IPS-18c (cell line): ENCODE results near the gene ANXA4.
"Not testable (repeated sequence)": the region's sequence is repeated elsewhere in the genome, so short reads cannot be mapped to it uniquely, and the experiment has no call there.

ENCODE experiments used
- H3K4me3 ChIP-seq: 2 replicates; pipeline ENCODE4 v1.7.0; 2013; ENCODE audit warnings: low read depth, mild to moderate bottlenecking, low read length, moderate library complexity; ENCODE audit not compliant: insufficient read depth
- H3K9me3 ChIP-seq: one replicate; pipeline ENCODE4 v1.6.1; 2013; ENCODE audit warnings: mild to moderate bottlenecking, low read length, moderate library complexity; ENCODE audit not compliant: control insufficient read depth, insufficient read depth

The ANXA4 gene

GRCh38 chr2:69768235-69768634, 26.3 kb downstream of the ANXA4 start:
- no peak overlapping the region for H3K4me3 ChIP-seq
- H3K9me3 ChIP-seq, result no peaks in the 10 kb centered on the region

- Histone ChIP-seq H3K4me3 (no peak overlapping the region), H3K9me3 (no peaks in the 10 kb centered on the region)
Observed at GRCh38 chr2:69768789-69769188, 26.9 kb downstream of the ANXA4 start.

DNA sequence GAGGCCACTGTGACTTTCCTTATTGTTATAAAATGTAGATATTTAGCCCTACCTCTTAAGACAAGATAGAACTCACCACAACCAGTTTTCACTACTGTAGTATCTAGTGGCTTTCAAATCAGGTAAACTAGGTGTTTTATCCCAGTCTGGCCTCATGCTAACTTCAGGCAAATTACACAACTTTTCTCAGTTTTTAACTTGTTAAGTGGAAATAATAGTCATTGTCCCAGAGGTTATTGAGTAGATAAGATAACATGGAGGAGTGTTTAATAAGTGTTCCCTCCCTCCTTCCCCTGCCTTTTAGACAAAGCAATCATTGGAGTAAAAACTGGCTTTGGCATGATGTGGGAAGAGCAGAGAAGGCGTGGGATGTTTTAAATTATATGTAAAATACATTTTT, 27.3 kb downstream of the ANXA4 start:
- no peak overlapping the region for H3K4me3 ChIP-seq
- no peaks in the 10 kb centered on the region for H3K9me3 ChIP-seq

- Histone ChIP-seq H3K9me3 (no peaks in the 10 kb centered on the region), H3K4me3 (no peak overlapping the region)
Observed at GRCh38 chr2:69770193-69770702, 28.3 kb downstream of the ANXA4 start.

DNA sequence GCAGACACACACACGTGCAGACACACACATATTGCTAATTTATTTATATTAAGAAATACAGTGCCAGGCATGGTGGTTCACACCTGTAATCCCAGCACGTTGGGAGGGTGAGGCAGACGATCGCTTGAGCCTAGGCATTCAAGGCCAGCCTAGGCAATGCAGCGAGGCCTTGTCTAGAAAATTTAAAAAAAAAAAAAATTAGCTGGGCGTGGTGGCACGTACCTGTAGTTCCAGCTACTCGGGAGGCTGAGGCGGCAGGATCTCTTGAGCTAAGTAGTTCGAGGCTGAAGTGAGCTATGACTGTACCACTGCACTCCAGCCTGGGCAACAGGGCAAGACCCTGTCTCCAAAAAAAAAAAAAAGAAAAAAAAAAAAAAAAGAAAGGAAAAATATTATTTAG, 28.8 kb downstream of the ANXA4 start:
- H3K4me3 ChIP-seq, result no peak overlapping the region

GRCh38 chr2:69771461-69771860, 29.5 kb downstream of the ANXA4 start:
- no peak overlapping the region for H3K4me3 ChIP-seq
- H3K9me3 ChIP-seq, result peaks cover 2% of the 10 kb centered on the region

More for the DNA sequence above, 28.8 kb downstream of the ANXA4 start:
- H3K9me3 ChIP-seq, result no peaks in the 10 kb centered on the region

GRCh38 chr2:69773206-69773605, 31.3 kb downstream of the ANXA4 start:
- Histone ChIP-seq H3K4me3 (no peak overlapping the region), H3K9me3 (peaks cover 2% of the 10 kb centered on the region)

DNA sequence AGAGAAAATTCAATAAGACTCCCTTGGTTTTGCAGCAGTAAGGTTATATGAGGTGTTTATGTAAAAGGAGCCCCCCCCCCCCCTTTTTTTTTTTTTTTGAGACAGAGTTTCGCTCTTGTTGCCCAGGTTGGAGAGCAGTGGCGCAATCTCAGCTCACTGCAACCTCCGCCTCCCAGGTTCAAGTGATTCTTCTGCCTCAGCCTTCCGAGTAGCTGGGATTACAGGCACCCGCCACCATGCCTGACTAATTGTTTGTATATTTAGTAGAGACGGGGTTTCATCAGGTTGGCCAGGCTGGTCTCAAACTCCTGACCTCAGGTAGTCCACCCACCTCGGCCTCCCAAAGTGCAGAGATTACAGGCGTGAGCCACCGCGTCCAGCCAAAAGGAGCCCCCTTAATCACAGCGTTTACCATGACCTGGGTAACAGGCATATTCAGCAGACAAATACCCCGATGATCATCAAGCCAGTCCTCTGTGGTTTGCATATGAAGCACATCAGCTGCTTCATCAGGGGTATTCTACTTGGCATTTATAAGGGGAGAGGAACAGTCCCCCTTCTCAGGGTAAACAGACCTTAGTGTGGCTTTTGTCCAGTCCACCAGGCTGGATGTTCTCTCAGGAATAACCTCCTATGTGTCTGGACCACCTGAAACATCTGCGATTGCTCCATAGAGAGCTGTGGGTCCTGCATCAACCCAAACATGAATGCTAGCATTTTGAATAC, 32.5 kb downstream of the ANXA4 start:
- H3K4me3 ChIP-seq, H3K9me3 ChIP-seq: not testable (repeated sequence)

DNA sequence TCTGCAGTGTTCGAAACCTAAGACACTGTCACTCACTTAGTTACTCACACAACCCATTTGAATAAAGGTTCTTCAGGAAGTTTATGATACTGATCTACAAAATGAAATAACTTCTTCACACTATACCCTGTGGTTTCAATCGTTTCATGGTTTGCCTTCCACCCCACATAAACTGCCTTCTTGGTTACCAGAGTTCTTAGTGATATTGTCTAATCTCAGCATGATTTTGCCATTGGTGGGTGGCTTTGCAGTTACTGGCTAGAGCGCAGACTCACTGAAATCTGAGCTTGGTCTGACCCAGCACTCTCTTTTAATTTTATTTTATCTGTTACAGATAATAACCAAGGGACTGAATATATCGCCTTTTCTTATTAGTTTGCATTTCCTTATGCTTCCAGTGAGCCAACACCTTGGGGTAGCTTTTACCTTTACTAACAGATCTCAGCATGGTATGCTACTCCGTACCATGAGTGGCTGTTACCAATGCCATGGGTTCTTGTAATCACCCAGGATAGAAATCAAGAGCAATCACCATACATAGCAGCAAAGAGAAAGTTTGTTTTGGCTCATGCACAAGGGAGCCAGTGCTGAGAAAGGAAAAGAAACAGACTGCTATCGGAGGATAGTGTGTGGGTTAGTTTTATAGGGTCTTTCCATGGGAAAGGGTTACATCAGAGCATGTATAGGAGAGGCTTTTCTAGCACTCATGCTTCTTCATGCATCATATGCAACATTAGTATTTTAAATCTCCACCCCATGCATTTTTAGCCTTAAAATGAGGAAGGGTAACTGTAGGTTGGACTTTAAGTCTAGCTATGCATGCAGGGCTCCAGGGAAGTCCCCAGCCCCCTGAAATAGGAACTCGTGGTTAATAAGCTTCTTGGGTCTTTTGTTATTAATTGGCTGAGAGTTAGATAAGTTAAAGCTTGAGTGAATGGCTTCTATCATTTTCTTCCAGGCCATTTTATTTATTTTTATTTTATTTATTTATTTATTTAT, 33.3 kb downstream of the ANXA4 start:
- Histone ChIP-seq H3K9me3 (peaks cover 2% of the 10 kb centered on the region), H3K4me3 (no peak overlapping the region)

DNA sequence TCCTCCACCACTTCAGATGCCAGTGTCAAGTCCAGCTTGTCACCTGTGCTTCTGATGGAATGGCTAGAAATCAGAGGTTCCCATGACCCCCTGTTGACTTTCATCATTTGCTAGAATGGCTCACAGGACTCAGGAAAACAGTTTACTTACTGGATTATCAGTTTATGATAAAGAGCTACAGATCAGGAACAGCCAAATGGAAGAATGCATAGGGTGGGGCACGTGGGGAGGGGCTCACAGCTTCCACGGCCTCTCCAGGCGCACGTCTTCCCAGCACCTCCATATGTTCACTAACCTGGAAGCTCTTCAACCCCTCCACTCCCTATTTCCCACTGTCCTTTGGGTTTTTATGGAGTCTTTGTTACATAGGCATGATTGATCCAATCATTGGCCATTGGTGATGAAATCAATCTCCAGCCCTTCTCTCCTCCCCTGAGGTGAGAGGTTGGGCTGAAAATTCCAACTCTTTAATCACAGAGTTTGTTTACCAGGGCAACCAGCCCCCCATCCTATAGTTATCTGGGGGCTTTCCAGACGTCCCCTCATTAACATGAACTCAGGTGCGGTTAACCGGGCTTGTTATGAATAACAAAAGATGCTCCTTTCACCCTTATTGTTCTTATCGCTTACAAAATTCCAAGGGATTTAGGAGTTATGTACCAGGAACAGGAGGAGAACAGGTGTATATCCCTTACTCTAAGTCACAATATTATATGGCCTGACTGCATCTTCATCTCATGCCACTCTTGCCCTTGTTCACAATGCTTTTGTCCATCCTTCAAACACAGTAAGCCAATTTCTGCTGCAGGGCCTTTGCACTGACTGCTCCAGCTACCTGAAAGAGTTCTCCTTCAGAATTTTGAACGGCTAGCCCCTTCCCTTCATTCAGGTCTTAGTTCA, 35.2 kb downstream of the ANXA4 start:
- 0 out of 2 replicates have a peak overlapping the region, but pooled peaks have one; percentile 2 for H3K4me3 ChIP-seq
- H3K9me3 ChIP-seq, result peaks cover 2% of the 10 kb centered on the region

DNA sequence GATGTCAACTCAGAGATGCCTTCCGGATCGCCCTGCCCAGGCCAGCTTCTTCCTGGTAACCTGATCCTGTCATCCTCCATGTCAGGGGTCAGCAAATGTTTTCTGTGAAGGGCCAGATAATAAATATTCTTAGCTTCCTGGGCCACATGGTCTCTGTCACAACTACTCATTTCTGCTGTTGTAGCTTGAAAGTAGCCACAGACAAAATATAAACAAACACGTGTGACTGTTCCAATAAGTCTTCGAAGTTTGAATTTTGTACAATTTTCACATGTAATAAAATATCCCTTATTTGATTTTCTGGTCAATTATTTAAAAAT, 35.8 kb downstream of the ANXA4 start:
- Histone ChIP-seq H3K9me3 (peaks cover 2% of the 10 kb centered on the region), H3K4me3 (0 out of 2 replicates have a peak overlapping the region, but pooled peaks have one; percentile 2)

DNA sequence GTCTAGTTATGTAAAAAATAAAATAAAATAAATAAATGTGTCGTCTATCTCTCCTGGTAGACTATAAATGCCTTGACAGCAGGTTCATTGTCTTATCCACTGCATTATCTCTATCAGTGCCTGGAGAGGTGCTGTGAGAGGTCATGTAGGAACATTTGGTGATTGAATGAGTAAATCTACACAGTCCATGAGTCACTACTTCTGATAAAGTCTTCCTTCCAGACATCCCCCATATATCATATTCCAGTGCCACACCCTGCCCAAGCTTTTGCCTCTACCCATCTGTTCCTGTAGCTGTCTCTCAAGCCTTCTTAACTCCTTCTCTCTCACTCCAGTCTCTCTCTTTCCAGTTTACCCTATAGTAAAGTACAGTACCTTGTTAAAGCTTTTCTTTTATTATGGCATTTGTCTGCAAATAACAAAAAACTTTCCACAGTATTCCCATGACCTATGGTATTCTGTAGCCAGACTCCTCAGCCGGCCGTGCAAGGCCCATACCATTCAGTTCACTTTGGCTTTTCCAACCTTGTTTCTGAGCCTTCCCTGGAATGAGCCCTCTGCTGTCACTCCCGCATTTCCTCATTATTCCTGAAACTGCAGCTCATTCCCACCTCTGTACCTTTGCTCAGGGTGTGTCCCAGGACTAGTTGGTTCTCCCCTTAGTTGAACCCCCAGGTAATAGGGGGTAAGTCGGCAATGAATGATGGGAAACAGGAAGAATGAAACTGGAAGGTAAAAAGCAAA, 37.5 kb downstream of the ANXA4 start:
- Histone ChIP-seq H3K4me3 (no peak overlapping the region), H3K9me3 (peaks cover 2% of the 10 kb centered on the region)

DNA sequence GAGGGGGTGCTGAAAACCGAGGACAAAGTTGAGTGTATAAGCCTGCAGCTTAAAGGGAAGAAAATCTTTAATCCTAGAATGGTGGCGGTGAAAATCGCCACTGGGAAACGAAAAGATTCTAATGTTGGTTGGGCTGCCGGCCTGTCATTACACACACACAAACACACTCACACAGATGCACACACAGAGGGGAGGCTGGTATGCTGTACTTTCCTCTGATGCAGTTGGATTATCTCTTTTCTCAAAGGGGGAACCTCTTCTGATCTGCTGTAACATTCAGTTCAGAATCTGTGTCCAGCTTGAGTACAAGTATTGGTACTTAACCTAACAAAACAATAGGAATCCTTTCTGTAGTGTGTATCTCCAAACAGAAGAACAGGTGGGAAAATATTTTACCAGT, 39.0 kb downstream of the ANXA4 start:
- Histone ChIP-seq H3K4me3 (no peak overlapping the region), H3K9me3 (peaks cover 2% of the 10 kb centered on the region)

GRCh38 chr2:69781321-69782248, 39.7 kb downstream of the ANXA4 start:
- no peaks in the 10 kb centered on the region for H3K9me3 ChIP-seq
- no peak overlapping the region for H3K4me3 ChIP-seq

- no peak overlapping the region for H3K4me3 ChIP-seq
- H3K9me3 ChIP-seq, result no peaks in the 10 kb centered on the region
Observed at GRCh38 chr2:69784228-69784627, 42.3 kb downstream of the ANXA4 start.

DNA sequence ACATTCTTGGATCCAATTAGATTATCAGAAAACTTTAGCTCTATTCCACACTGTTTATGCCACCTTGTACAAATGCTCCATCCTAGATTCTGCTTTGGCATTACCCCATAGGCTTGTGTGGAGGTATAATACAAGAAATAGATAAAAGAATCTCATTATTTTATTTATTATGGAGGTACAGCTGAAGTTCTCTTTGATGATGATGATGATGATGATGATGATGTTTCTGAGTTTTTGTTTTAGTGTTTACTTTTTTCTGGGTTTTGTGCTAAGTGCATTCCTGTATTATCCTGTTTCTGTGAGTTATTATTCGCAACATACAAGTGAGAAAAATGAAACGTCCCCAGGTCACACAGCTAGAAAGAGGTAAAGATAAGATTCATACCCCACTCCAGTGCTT, 43.4 kb downstream of the ANXA4 start:
- H3K9me3 ChIP-seq, result no peaks in the 10 kb centered on the region
- no peak overlapping the region for H3K4me3 ChIP-seq
